Breast epithelium (tissue), 3 donors: ENCODE data around the gene IGLON5.

Experiments used
- CTCF ChIP-seq, 3 donors: fragments of 450-650 bp; IDR thresholded peaks; one replicate each; pipeline ENCODE4 v1.5.1; 2016 to 2017; ENCODE audit warnings: antibody characterized with exemption in 3 of 3, mild to moderate bottlenecking in 3 of 3, moderate library complexity in 3 of 3
- POLR2A ChIP-seq: fragments of 450-650 bp; IDR thresholded peaks from one replicate; pipeline ENCODE4 v1.6.1; 2016; ENCODE audit warnings: antibody characterized with exemption, mild to moderate bottlenecking, moderate library complexity
- POLR2AphosphoS5 ChIP-seq, 3 donors: sonication (generic); formaldehyde crosslinking; IDR thresholded peaks; one replicate each; pipeline ENCODE4 v1.6.1; 2017; ENCODE audit warnings: antibody characterized with exemption in 3 of 3

DNA sequence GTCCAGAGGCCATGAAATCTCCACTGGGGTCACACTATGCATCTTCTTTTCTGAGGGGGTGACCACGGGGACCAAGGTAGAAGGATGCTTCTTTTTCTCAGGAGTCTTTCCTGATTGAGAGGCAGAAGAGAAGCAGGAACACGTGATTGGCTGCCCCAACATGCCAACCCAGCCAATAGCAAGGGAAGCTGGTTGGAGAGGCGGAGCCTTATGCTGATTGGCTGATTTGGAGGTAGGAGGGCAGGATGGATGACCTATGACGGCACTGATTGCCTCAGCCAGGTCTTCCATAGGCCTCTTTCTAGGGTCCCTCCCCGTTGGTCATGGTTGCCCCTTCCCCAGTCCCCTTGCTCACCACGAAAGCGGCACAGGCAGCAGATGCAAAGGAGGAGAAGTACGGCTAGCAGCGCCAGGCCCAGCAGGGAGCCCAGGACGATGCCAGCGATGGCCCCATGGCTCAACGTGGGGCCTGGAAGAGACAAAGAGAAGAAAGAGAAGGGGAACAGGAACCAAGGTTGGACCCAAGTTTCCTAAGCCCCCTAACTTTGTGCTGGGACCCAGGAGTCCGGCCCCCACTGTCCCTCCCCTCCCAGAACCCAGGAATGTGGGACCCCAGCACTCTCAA, 22.5 kb downstream of the IGLON5 start:
- no peak for TF ChIP-seq CTCF (IDR thresholded peaks at IDR 0.05)
- TF ChIP-seq POLR2A: no peak
- no peak for TF ChIP-seq POLR2AphosphoS5 (IDR thresholded peaks at IDR 0.05)
